Mammary epithelial cell (primary cell): ENCODE measurements around the gene POLR1B.

ENCODE experiments used
- EZH2 ChIP-seq: IDR thresholded peaks from 2 replicates; pipeline ENCODE4 v1.6.1; 2012; ENCODE audit warnings: low read length, inconsistent platforms, borderline replicate concordance
- TF ChIP-seq, protein P1 (sequence below), 2 donors: IDR thresholded peaks in 1 of 2; conservative IDR thresholded peaks in 1 of 2; 2 replicates each; pipeline ENCODE4 v1.5.1; 2011 to 2012; ENCODE audit warnings: inconsistent platforms in 2 of 2, low read length in 2 of 2, mild to moderate bottlenecking in 2 of 2, control low read depth in 1 of 2, low read depth in 1 of 2; ENCODE audit not compliant: insufficient read depth in 1 of 2; ENCODE audit errors: extremely low read depth in 1 of 2

DNA sequence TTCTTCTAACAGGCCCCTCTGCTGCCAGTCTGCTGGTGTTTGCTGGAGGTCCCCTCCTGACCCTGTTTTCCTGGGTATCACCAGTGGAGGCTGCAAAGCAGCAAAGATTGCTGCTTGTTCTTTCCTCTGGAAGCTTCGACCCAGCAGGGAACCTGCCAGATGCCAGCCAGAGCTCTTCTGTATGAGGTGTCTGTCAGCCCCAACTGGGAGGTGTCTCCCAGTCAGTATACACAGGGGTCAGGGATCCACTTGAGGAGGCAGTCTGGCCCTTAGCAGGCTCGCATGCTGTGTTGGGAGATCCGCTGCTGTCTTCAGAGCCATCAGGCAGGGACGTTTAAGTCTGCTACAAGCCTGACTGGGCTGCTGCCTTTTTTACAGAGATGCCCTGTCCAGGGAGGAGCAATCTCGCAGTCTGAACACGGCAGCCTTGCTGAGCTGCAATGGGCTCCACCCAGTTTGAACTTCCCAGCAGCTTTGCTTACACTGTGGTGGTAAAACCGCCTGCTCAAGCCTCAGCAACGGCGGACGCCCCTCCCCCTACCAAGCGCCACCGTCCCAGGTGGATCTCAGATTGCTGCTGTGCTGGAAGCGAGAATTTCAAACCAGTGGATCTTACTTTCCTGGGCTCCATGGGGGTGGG is 72.1 kb downstream of the POLR1B start:
- TF ChIP-seq, protein P1, sequence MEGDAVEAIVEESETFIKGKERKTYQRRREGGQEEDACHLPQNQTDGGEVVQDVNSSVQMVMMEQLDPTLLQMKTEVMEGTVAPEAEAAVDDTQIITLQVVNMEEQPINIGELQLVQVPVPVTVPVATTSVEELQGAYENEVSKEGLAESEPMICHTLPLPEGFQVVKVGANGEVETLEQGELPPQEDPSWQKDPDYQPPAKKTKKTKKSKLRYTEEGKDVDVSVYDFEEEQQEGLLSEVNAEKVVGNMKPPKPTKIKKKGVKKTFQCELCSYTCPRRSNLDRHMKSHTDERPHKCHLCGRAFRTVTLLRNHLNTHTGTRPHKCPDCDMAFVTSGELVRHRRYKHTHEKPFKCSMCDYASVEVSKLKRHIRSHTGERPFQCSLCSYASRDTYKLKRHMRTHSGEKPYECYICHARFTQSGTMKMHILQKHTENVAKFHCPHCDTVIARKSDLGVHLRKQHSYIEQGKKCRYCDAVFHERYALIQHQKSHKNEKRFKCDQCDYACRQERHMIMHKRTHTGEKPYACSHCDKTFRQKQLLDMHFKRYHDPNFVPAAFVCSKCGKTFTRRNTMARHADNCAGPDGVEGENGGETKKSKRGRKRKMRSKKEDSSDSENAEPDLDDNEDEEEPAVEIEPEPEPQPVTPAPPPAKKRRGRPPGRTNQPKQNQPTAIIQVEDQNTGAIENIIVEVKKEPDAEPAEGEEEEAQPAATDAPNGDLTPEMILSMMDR (conservative IDR thresholded peaks at IDR 0.05 in 1 of 2, IDR thresholded peaks at IDR 0.05 in 1 of 2; ENCODE audit: extremely low read depth in 1 of 2, insufficient read depth in 1 of 2, low read depth in 1 of 2, low read length in 2 of 2), result no peak
- TF ChIP-seq EZH2, result no peak
